Measurements from ENCODE around the gene ARMC12.

- TF ChIP-seq POLR2A (IDR thresholded peaks at IDR 0.05; ENCODE audit: low read depth, low read length) (no peak), CTCF (conservative IDR thresholded peaks at IDR 0.05; ENCODE audit: low read depth, low read length) (no peak)
Observed at GRCh38 chr6:35754452-35755277, 17.8 kb downstream of the ARMC12 start.
